Hepatocyte (in vitro differentiated cells): ENCODE data around the gene ABTB1. TPM values are rescaled to one million over a fixed set of nuclear protein-coding genes. Genes with fewer than 3 reads are reported as not detected.

Source experiments
- DNase-seq: peaks from one replicate; pipeline ENCODE4 v3.0.0-alpha.2; 2016; ENCODE audit warnings: low spot score
- H2AFZ ChIP-seq: fragments of 200-600 bp; sonication (generic); 2 replicates; pipeline ENCODE4 v1.6.0; 2016; ENCODE audit warnings: antibody characterized with exemption, mild to moderate bottlenecking
- H3K27ac ChIP-seq: fragments of 200-600 bp; sonication (generic); 2 replicates; pipeline ENCODE4 v1.5.1; 2016; ENCODE audit warnings: mild to moderate bottlenecking
- H3K27me3 ChIP-seq: fragments of 200-600 bp; sonication (generic); 2 replicates; pipeline ENCODE4 v1.6.1; 2016
- H3K36me3 ChIP-seq: fragments of 200-600 bp; sonication (generic); replicated peaks from 2 replicates; pipeline ENCODE4 v1.5.1; 2016; ENCODE audit warnings: low read depth; ENCODE audit not compliant: insufficient read depth
- H3K4me1 ChIP-seq: fragments of 200-600 bp; sonication (generic); 2 replicates; pipeline ENCODE4 v1.5.1; 2016; ENCODE audit warnings: mild to moderate bottlenecking, moderate library complexity; ENCODE audit not compliant: insufficient read depth
- H3K4me2 ChIP-seq: fragments of 200-600 bp; sonication (generic); 2 replicates; pipeline ENCODE4 v1.6.0; 2016
- H3K4me3 ChIP-seq: fragments of 200-600 bp; sonication (generic); 2 replicates; pipeline ENCODE4 v1.5.1; 2016; ENCODE audit warnings: mild to moderate bottlenecking
- H3K79me2 ChIP-seq: fragments of 200-600 bp; sonication (generic); 2 replicates; pipeline ENCODE4 v1.6.0; 2017; ENCODE audit warnings: mild to moderate bottlenecking
- H3K9me2 ChIP-seq: fragments of 200-600 bp; sonication (generic); replicated peaks from 2 replicates; pipeline ENCODE4 v1.6.0; 2017; ENCODE audit warnings: mild to moderate bottlenecking; ENCODE audit not compliant: insufficient read depth
- H3K9me3 ChIP-seq: fragments of 200-600 bp; sonication (generic); 2 replicates; pipeline ENCODE4 v1.5.1; 2016; ENCODE audit warnings: low read depth, mild to moderate bottlenecking
- H4K20me1 ChIP-seq: fragments of 200-600 bp; sonication (generic); 2 replicates; pipeline ENCODE4 v1.6.0; 2016; ENCODE audit warnings: mild to moderate bottlenecking; ENCODE audit not compliant: insufficient read depth, poor library complexity, severe bottlenecking
- EZH2 ChIP-seq: fragments of 200-600 bp; sonication (generic); IDR thresholded peaks from 2 replicates; pipeline ENCODE4 v1.6.1; 2016; ENCODE audit warnings: antibody characterized with exemption, mild to moderate bottlenecking, borderline replicate concordance
- EZH2phosphoT487 ChIP-seq: fragments of 200-600 bp; sonication (generic); IDR thresholded peaks from one replicate; pipeline ENCODE4 v1.6.1; 2018; ENCODE audit warnings: antibody characterized with exemption, mild to moderate bottlenecking, low read depth, moderate library complexity; ENCODE audit not compliant: unreplicated experiment, severe bottlenecking
- WGBS: methylation state at CpG from one replicate; pipeline ENCODE4 v1.1.6; 2016; ENCODE audit warnings: low lambda C conversion rate; ENCODE audit errors: missing lambda C conversion rate; 5-methylcytosine and 5-hydroxymethylcytosine counted together
- polyA plus RNA-seq: library from polyadenylated mRNA; unstranded; fragments of >200 nt; fragmentation: Nextera tagmentation; extraction: Ambion mirVana; gene quantifications from 2 replicates; pipeline ENCODE4 v1.2.1, GENCODE V29; 2016
- total RNA-seq: library from RNA; depleted of rRNA; stranded (reverse); fragments of >200 nt; gene quantifications from 2 replicates; pipeline ENCODE4 v1.2.3, GENCODE V29; 2014
- TF ChIP-seq, protein P1 (sequence below): fragments of 200-600 bp; sonication (generic); IDR thresholded peaks from 2 replicates; pipeline ENCODE4 v1.5.1; 2016; ENCODE audit warnings: antibody characterized with exemption, mild to moderate bottlenecking; ENCODE audit not compliant: poor library complexity

ABTB1 gene
- total and polyA plus RNA-seq, 2 experiments from 2014 or later, result 4.7 to 13.8 TPM

GRCh38 chr3:127628426-127628787 is 44.3 kb upstream of the ABTB1 start:
- peaks cover 42% of the 10 kb centered on the region for H3K27me3 ChIP-seq
- H3K9me2 ChIP-seq, result no peaks in the 10 kb centered on the region
- H2AFZ ChIP-seq, result no peak overlapping the region
- WGBS, result 93% methylated on average over 4 of the region's 4 CpGs
- no peaks in the 10 kb centered on the region for H3K9me3 ChIP-seq
- DNase-seq, result no peak
- H4K20me1 ChIP-seq, result no peaks in the 10 kb centered on the region
- no peaks in the 10 kb centered on the region for H3K79me2 ChIP-seq
- TF ChIP-seq, protein P1, sequence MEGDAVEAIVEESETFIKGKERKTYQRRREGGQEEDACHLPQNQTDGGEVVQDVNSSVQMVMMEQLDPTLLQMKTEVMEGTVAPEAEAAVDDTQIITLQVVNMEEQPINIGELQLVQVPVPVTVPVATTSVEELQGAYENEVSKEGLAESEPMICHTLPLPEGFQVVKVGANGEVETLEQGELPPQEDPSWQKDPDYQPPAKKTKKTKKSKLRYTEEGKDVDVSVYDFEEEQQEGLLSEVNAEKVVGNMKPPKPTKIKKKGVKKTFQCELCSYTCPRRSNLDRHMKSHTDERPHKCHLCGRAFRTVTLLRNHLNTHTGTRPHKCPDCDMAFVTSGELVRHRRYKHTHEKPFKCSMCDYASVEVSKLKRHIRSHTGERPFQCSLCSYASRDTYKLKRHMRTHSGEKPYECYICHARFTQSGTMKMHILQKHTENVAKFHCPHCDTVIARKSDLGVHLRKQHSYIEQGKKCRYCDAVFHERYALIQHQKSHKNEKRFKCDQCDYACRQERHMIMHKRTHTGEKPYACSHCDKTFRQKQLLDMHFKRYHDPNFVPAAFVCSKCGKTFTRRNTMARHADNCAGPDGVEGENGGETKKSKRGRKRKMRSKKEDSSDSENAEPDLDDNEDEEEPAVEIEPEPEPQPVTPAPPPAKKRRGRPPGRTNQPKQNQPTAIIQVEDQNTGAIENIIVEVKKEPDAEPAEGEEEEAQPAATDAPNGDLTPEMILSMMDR, result no peak
- no peak for TF ChIP-seq EZH2
- no peak for TF ChIP-seq EZH2phosphoT487
- H3K4me1 ChIP-seq, result no peaks in the 10 kb centered on the region
- peak overlapping the region; percentile 73 for H3K4me2 ChIP-seq
- no peak overlapping the region for H3K4me3 ChIP-seq
- no peak overlapping the region for H3K27ac ChIP-seq
- H3K36me3 ChIP-seq, result no peaks in the 10 kb centered on the region

DNA sequence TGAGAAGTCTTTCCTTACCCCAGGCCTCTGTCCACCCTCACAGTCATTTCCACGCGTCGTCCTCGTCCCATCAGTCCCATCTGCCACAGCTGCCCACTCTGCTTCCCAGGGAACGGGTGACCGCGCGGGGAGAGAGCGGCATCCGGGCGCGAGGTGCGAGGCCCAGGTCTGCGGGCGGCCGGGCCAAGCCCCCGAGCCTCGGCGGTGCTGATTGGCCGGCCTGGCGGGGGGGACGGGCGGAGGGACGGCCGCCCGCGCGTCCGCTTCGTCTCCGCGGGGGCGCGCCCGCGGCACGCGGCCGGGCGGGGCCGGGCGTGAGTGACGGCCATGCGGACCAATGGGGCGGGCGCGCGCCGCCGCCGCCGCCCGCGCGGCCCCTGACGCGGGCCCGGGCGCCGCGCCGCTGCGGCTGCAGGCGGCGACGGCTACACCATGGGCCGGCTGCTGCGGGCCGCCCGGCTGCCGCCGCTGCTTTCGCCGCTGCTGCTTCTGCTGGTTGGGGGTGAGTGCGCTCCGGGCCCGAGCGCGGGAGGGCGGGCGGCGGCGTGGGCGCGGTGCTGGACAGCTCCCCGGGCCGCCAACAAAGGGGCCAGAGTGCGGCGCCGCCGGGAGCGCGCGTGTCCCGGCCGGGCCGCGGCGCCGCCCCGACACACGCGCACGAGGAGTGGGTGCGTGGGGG is 43.8 kb upstream of the ABTB1 start, which contains the start of gene PODXL2:
Gene PODXL2 (plus strand): TSS at position 398 of the 679 bp plus-strand sequence. CDS start 35 bp downstream, at position 433.
- Histone ChIP-seq H4K20me1 (no peaks in the 10 kb centered on the region), H3K79me2 (no peaks in the 10 kb centered on the region), H3K4me2 (peak within 1 kb of the TSS; percentile 90), H3K4me3 (no peak within 1 kb of the TSS), H3K9me3 (no peaks in the 10 kb centered on the region), H3K27me3 (peaks cover 42% of the 10 kb centered on the region), H3K9me2 (no peaks in the 10 kb centered on the region), H3K4me1 (no peaks in the 10 kb centered on the region), H2AFZ (no peak within 1 kb of the TSS), H3K27ac (no peak within 1 kb of the TSS), H3K36me3 (no peaks in the 10 kb centered on the region)
- no peak for TF ChIP-seq EZH2
- no peak for TF ChIP-seq EZH2phosphoT487
- TF ChIP-seq, protein P1, result no peak
- peak; percentile 76 for DNase-seq
- 11% methylated on average over 34 of the region's 105 CpGs for WGBS

DNA sequence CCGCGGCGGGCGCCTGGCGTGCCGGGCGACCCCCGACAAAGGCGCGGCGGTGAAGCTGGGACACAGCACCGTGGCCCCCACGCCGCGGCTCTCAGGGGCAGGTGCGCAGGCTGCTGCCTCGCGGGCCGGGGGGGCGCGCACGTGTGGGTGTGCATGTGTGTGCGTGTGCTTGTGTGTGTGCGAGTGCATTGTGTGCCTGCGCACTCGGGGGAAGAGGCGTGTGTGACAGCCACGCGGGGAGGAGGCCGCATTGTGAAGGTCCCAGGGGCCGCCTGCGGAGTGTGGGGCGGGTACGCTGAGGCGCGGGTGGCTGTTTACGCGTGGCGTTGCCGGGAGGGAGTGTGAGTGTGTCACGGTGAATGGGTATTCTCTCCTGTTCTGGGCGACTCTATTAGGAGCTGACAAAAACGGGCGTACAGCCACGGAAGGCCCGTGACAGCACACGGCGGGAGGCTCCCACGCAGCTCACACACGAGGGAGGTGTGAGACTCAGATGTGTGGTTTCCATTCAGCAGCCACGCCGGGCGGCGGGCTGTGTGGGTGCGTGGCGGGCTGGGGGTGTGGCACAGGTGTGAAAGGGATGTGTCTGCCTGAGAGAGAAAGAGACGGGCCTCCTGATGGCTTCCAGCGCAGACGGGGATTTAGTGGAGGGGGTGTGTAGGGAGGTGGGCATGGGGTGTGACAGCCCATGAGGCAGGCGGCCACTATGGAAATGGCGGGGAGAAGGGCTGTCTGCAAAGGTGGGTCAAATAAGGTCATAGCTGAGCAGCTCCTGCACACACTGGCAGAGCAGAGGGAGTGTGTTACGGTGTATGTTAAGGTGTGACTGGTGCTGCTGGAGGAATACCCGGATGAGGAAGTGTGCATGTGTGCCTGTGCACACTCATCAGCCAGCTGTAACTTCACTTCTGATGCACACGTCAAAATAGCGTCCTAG is 43.0 kb upstream of the ABTB1 start:
- Histone ChIP-seq H3K27me3 (peaks cover 42% of the 10 kb centered on the region), H3K36me3 (no peaks in the 10 kb centered on the region), H3K27ac (no peak overlapping the region), H2AFZ (no peak overlapping the region), H3K79me2 (no peaks in the 10 kb centered on the region), H4K20me1 (no peaks in the 10 kb centered on the region), H3K4me2 (peak overlapping the region; percentile 90), H3K9me2 (no peaks in the 10 kb centered on the region), H3K4me3 (no peak overlapping the region), H3K9me3 (no peaks in the 10 kb centered on the region), H3K4me1 (no peaks in the 10 kb centered on the region)
- WGBS, result 47% methylated on average over 61 of the region's 65 CpGs
- DNase-seq, result no peak
- TF ChIP-seq EZH2 (no peak), EZH2phosphoT487 (no peak)
- TF ChIP-seq, protein P1, result no peak
